ENCODE measurements around the gene CASZ1. TPM values are rescaled to one million over a fixed set of nuclear protein-coding genes. Genes with fewer than 3 reads are reported as not detected.

The CASZ1 gene
- total and polyA plus RNA-seq, 2 experiments from 2014 or later = 6.2 to 6.7 TPM

- TF ChIP-seq REST (IDR thresholded peaks at IDR 0.05; ENCODE audit: unreplicated experiment) = no peak
- TF ChIP-seq ETS1 (IDR thresholded peaks at IDR 0.05) = no peak
- TF ChIP-seq CREB1 (CRISPR knock-in tag; IDR thresholded peaks at IDR 0.05; ENCODE audit: low read depth) = no peak
- TF ChIP-seq ZNF331 (CRISPR knock-in tag; IDR thresholded peaks at IDR 0.05; ENCODE audit: low read depth) = no peak
- no peak for TF ChIP-seq STAT1 (IDR thresholded peaks at IDR 0.05; ENCODE audit: unreplicated experiment)
Measured at GRCh38 chr1:10820422-10820821, 24.0 kb upstream of the CASZ1 start (continued).

GRCh38 chr1:10819198-10819901 is 22.9 kb upstream of the CASZ1 start:
- DNase-seq (ENCODE audit: low spot score) = no peak
- TF ChIP-seq REST (IDR thresholded peaks at IDR 0.05; ENCODE audit: unreplicated experiment) = no peak
- TF ChIP-seq NANOG (IDR thresholded peaks at IDR 0.05; ENCODE audit: borderline replicate concordance) = no peak
- no peak for TF ChIP-seq CTCF (conservative IDR thresholded peaks at IDR 0.05; ENCODE audit: low read depth in 2 of 2)
- TF ChIP-seq CREB1 (CRISPR knock-in tag; IDR thresholded peaks at IDR 0.05; ENCODE audit: low read depth) = no peak
- TF ChIP-seq ZNF114 (CRISPR knock-in tag; IDR thresholded peaks at IDR 0.05) = no peak
- no peak for TF ChIP-seq STAT1 (IDR thresholded peaks at IDR 0.05; ENCODE audit: unreplicated experiment)
- TF ChIP-seq JUNB (IDR thresholded peaks at IDR 0.05; ENCODE audit: unreplicated experiment) = no peak
- no peak for TF ChIP-seq ETS1 (IDR thresholded peaks at IDR 0.05)

More at GRCh38 chr1:10819198-10819901, 22.9 kb upstream of the CASZ1 start:
- Mint-ChIP-seq H3K4me1 (peaks cover 35% of the 10 kb centered on the region), H3K27ac (no peak overlapping the region), H3K9me3 (no peaks in the 10 kb centered on the region; the same call in 2 of the 3 replicates), H3K4me3 (no peak overlapping the region; the same call in 2 of the 3 replicates), H3K36me3 (ENCODE audit: low read depth) (no peaks in the 10 kb centered on the region), H3K27me3 (ENCODE audit: insufficient read depth, low read depth, poor library complexity) (peaks cover 9% of the 10 kb centered on the region)
- Histone ChIP-seq H2AFZ (no peak overlapping the region), H3K4me3 (no peak overlapping the region), H4K20me1 (replicated peaks; ENCODE audit: insufficient read depth) (no peaks in the 10 kb centered on the region), H3K4me2 (no peak overlapping the region), H3K27me3 (ENCODE audit: insufficient read depth) (no peaks in the 10 kb centered on the region), H3K4me1 (ENCODE audit: insufficient read depth) (peaks cover 15% of the 10 kb centered on the region), H3K36me3 (ENCODE audit: insufficient read depth) (no peaks in the 10 kb centered on the region), H3K9me2 (ENCODE audit: insufficient read depth) (no peaks in the 10 kb centered on the region), H3K79me2 (replicated peaks; ENCODE audit: insufficient read depth) (no peaks in the 10 kb centered on the region), H3F3A (replicated peaks; ENCODE audit: low read depth) (no peaks in the 10 kb centered on the region), H3K27ac (ENCODE audit: low read depth) (no peak overlapping the region)
- ATAC-seq = no peak
